ENCODE results near the gene NRSN2.
A peak's percentile ranks its signal among the peaks of the same experiment; 100 is the strongest.

Gene NRSN2

GRCh38 chr20:358891-359555 is 12.1 kb downstream of the NRSN2 start:
- no peak for TF ChIP-seq FOXM1 (IDR thresholded peaks at IDR 0.05; ENCODE audit: borderline replicate concordance, low read depth)
- TF ChIP-seq ZBTB7A (IDR thresholded peaks at IDR 0.05; ENCODE audit: low read depth) = no peak
- no peak for TF ChIP-seq USF1 (IDR thresholded peaks at IDR 0.05)
- TF ChIP-seq TEAD4 (IDR thresholded peaks at IDR 0.05) = no peak
- no peak for TF ChIP-seq CREB1 (IDR thresholded peaks at IDR 0.05; ENCODE audit: low read depth)
- no peak for TF ChIP-seq NFIC (IDR thresholded peaks at IDR 0.05)
- TF ChIP-seq MAX (IDR thresholded peaks at IDR 0.05) = no peak
- no peak for TF ChIP-seq TAF1 (IDR thresholded peaks at IDR 0.05; ENCODE audit: low read depth)
- no peak for TF ChIP-seq RAD21 (IDR thresholded peaks at IDR 0.05; ENCODE audit: low read depth)
- no peak for TF ChIP-seq EGR1 (IDR thresholded peaks at IDR 0.05)
- TF ChIP-seq TCF12 (IDR thresholded peaks at IDR 0.05; ENCODE audit: low read depth) = no peak
- TF ChIP-seq EP300 (IDR thresholded peaks at IDR 0.05; ENCODE audit: borderline replicate concordance) = no peak
- TF ChIP-seq YY1 (IDR thresholded peaks at IDR 0.05; ENCODE audit: low read depth) = no peak
- TF ChIP-seq CEBPB (IDR thresholded peaks at IDR 0.05) = no peak
- TF ChIP-seq, protein P1, sequence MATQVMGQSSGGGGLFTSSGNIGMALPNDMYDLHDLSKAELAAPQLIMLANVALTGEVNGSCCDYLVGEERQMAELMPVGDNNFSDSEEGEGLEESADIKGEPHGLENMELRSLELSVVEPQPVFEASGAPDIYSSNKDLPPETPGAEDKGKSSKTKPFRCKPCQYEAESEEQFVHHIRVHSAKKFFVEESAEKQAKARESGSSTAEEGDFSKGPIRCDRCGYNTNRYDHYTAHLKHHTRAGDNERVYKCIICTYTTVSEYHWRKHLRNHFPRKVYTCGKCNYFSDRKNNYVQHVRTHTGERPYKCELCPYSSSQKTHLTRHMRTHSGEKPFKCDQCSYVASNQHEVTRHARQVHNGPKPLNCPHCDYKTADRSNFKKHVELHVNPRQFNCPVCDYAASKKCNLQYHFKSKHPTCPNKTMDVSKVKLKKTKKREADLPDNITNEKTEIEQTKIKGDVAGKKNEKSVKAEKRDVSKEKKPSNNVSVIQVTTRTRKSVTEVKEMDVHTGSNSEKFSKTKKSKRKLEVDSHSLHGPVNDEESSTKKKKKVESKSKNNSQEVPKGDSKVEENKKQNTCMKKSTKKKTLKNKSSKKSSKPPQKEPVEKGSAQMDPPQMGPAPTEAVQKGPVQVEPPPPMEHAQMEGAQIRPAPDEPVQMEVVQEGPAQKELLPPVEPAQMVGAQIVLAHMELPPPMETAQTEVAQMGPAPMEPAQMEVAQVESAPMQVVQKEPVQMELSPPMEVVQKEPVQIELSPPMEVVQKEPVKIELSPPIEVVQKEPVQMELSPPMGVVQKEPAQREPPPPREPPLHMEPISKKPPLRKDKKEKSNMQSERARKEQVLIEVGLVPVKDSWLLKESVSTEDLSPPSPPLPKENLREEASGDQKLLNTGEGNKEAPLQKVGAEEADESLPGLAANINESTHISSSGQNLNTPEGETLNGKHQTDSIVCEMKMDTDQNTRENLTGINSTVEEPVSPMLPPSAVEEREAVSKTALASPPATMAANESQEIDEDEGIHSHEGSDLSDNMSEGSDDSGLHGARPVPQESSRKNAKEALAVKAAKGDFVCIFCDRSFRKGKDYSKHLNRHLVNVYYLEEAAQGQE (IDR thresholded peaks at IDR 0.05; ENCODE audit: low read depth) = no peak

- peak; percentile 60; the same call in 1 of the 2 replicates for TF ChIP-seq TCF12 (IDR thresholded peaks at IDR 0.05; ENCODE audit: low read depth)
- TF ChIP-seq CREB1 (IDR thresholded peaks at IDR 0.05; ENCODE audit: low read depth) = no peak
- peak; percentile 56 for TF ChIP-seq NFIC (IDR thresholded peaks at IDR 0.05)
- peak; percentile 70 for TF ChIP-seq TEAD4 (IDR thresholded peaks at IDR 0.05)
- TF ChIP-seq EP300 (IDR thresholded peaks at IDR 0.05; ENCODE audit: borderline replicate concordance) = peak; percentile 45; the same call in 1 of the 2 replicates
These were observed 14.7 kb downstream of the NRSN2 start for GRCh38 chr20:361561-361960.

DNA sequence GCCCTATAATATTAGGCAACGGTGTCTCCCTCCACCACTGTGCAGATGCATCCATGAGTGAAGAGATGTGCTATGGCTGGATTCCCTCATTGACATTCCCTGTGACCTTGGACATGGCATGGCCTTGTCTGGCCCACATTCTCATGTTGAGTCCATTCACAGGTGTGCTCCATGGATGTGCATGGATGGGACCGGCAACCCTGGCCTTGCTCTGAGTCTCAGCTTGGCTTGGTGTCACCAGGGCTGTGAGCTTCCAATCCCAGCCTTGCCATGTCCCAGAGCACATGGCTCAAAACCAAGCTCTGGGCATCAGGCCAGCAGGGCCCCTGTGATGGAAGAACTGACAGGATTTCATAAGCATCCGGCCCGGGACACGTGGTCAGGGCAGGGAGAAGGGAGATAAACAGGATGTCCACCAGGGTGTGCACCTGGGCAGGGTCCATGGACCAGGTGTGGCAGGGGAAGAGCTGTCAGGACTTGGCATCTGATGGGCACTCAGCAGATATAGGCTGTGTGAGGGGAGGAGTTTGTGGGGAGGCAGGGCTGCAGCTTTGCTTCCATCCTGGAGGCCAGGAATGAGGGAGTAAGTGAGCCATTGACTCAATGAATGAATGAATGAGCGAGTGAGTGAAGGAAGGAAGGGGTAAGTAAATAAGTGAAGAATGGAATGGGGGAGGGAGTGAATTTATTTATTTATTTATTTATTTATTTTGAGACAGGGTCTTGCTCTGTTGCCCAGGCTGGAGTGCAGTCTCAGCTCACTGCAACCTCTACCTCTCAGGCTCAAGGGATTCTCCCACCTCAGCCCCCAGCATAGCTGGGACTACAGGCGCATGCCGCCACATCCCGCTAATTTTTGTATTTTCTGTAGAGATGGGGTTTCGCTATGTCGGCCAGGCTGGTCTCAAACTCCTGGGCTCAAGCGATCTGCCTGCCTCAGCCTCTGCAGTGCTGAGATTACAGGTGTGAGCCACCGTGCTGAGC is 15.7 kb downstream of the NRSN2 start:
- no peak for TF ChIP-seq EGR1 (IDR thresholded peaks at IDR 0.05)
- no peak for TF ChIP-seq FOXM1 (IDR thresholded peaks at IDR 0.05; ENCODE audit: borderline replicate concordance, low read depth)
- no peak for TF ChIP-seq TAF1 (IDR thresholded peaks at IDR 0.05; ENCODE audit: low read depth)
- TF ChIP-seq YY1 (IDR thresholded peaks at IDR 0.05; ENCODE audit: low read depth) = peak; percentile 30; the same call in 1 of the 2 replicates
- TF ChIP-seq EP300 (IDR thresholded peaks at IDR 0.05; ENCODE audit: borderline replicate concordance) = peak; percentile 51; the same call in 1 of the 2 replicates
- TF ChIP-seq USF1 (IDR thresholded peaks at IDR 0.05) = peak; percentile 96
- peak; percentile 68 for TF ChIP-seq RAD21 (IDR thresholded peaks at IDR 0.05; ENCODE audit: low read depth)
- TF ChIP-seq MAX (IDR thresholded peaks at IDR 0.05) = peak; percentile 98
- TF ChIP-seq TEAD4 (IDR thresholded peaks at IDR 0.05) = no peak; the same call in 1 of the 2 replicates
- peak; percentile 84 for TF ChIP-seq CEBPB (IDR thresholded peaks at IDR 0.05)
- TF ChIP-seq TCF12 (IDR thresholded peaks at IDR 0.05; ENCODE audit: low read depth) = no peak; the same call in 1 of the 2 replicates
- TF ChIP-seq ZBTB7A (IDR thresholded peaks at IDR 0.05; ENCODE audit: low read depth) = no peak
- peak; percentile 92 for TF ChIP-seq NFIC (IDR thresholded peaks at IDR 0.05)
- TF ChIP-seq CREB1 (IDR thresholded peaks at IDR 0.05; ENCODE audit: low read depth) = no peak
- TF ChIP-seq, protein P1 (IDR thresholded peaks at IDR 0.05; ENCODE audit: low read depth) = no peak

- no peak for TF ChIP-seq USF1 (IDR thresholded peaks at IDR 0.05)
- no peak for TF ChIP-seq CREB1 (IDR thresholded peaks at IDR 0.05; ENCODE audit: low read depth)
- TF ChIP-seq EGR1 (IDR thresholded peaks at IDR 0.05) = peak; percentile 63
- TF ChIP-seq EP300 (IDR thresholded peaks at IDR 0.05; ENCODE audit: borderline replicate concordance) = no peak
- no peak for TF ChIP-seq YY1 (IDR thresholded peaks at IDR 0.05; ENCODE audit: low read depth)
- no peak for TF ChIP-seq RAD21 (IDR thresholded peaks at IDR 0.05; ENCODE audit: low read depth)
- TF ChIP-seq MAX (IDR thresholded peaks at IDR 0.05) = no peak
- no peak for TF ChIP-seq TEAD4 (IDR thresholded peaks at IDR 0.05)
- TF ChIP-seq FOXM1 (IDR thresholded peaks at IDR 0.05; ENCODE audit: borderline replicate concordance, low read depth) = no peak
These were observed 16.6 kb downstream of the NRSN2 start for GRCh38 chr20:363319-364078.

All from Ishikawa (cell line).